Measurements from ENCODE around the gene CHST3.

The CHST3 gene

DNA sequence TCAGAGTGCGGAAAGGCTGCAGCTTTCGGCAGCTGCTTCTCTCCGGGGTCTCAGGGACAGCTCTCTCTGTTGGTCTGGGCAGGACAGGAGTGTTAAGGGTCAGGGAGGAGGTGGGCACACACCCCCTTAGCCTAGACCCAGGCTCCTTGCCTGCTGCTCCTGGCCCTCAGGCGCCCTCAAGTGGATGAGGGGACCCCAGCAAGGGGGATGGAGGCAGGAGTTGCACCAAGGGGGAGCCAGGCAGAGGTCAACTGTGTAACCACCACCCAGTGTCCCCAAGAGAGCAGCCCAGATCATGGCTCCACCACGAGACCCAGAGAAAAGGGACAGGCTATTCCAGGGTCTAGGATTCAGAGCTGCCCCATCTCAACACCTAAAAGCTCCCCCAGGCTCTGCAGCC is 97.3 kb downstream of the CHST3 start:
- DNase-seq: no peak

DNA sequence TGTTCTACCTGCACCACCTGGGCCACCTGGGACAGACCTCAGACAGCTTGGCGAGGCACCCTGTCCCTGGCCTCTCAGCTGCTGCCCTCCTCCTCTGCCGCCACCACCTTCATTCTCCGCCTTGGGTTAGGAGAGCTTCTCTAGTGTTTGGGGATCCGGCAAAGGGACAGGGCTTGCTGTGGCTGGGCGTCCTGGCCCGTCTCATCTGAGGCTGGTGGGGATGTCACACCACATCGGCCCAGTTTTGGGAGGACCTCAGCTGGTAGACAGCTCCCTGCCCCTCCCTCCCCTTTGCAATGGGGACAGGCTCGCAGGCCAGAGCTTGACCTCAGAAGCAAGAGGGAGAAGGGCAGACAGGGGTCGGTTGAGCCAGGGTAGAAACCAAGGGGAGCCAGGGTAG is 97.7 kb downstream of the CHST3 start:
- no peak for DNase-seq

DNA sequence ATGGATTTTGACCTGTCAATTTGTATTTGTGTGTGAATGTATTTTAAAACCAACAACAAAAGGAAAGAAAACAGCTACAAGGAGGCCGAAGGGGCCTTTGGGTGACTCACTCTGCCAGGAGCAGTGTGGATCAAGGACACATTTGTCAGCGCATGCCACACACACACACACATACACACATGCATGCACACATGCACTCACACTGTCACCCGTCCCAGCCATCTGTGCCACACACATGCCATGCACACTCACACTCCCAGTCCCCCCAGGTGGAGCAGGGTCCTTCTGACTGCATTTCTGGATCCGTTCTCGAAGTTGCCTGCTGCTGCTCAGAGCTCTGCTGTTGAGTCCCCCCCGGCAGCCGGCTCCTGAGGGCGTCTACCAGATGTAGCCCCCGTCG is 98.2 kb downstream of the CHST3 start:
- DNase-seq: no peak

Measured in activated T-cell treated with anti-CD3 and anti-CD28 coated beads for 4 hours (primary cell).